ENCODE data around the gene BEAN1. TPM values are rescaled to one million over a fixed set of nuclear protein-coding genes. Genes with fewer than 3 reads are reported as not detected.

Gene BEAN1
- polyA plus RNA-seq, 1 of the 3 experiments (the other 2 are of a cell fraction) = 0.07 TPM

DNA sequence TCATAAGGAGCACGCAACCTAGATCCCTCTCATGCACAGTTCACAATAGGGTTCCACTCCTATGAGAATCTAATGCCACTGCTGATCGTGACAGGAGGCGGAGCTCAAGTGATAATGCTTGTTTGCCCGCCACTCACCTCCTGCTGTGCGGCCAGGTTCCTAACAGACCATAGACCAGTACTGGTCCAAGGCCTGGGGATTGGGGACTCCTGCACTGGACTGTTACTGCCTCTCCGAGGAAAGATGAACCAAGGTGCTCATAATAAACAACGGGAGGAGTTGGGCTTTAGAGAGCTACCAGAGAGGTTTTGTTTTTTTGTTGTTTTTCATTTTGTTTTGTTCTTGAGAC, 64.6 kb downstream of the BEAN1 start:
- Histone ChIP-seq H3K4me1 (ENCODE audit: control insufficient read depth in 1 of 2, insufficient read depth in 2 of 2, low read depth in 1 of 2, low read length in 1 of 2) (peaks cover 8 to 9% of the 10 kb centered on the region in 2 experiments; a peak in 2 of 4 replicates), H3K4me3 (ENCODE audit: low read depth in 2 of 2, low read length in 1 of 2) (no peak overlapping the region), H3K36me3 (replicated peaks in 1 of 2; ENCODE audit: control insufficient read depth in 1 of 2, insufficient read depth in 2 of 2, low read length in 1 of 2) (no peaks in the 10 kb centered on the region), H2AFZ (ENCODE audit: low read depth) (no peak overlapping the region), H3K9me2 (no peaks in the 10 kb centered on the region), H3K4me2 (no peak overlapping the region), H3K79me2 (ENCODE audit: insufficient read depth) (no peaks in the 10 kb centered on the region), H3K27ac (ENCODE audit: low read depth in 2 of 2, low read length in 1 of 2) (no peak overlapping the region), H3K27me3 (ENCODE audit: insufficient read depth) (no peaks in the 10 kb centered on the region), H4K20me1 (ENCODE audit: insufficient read depth) (no peaks in the 10 kb centered on the region), H3F3A (replicated peaks; ENCODE audit: insufficient read depth) (no peaks in the 10 kb centered on the region), H3K9me3 (no peaks in the 10 kb centered on the region), H3K9ac (no peak overlapping the region)
- TF ChIP-seq MEF2A (IDR thresholded peaks at IDR 0.05; ENCODE audit: borderline replicate concordance, low read depth) (no peak), POLR2AphosphoS5 (IDR thresholded peaks at IDR 0.05; ENCODE audit: low read depth, low read length) (no peak), NRF1 (IDR thresholded peaks at IDR 0.05; ENCODE audit: low read depth, low read length) (no peak), ELF1 (IDR thresholded peaks at IDR 0.05) (no peak), EZH2phosphoT487 (IDR thresholded peaks at IDR 0.05; ENCODE audit: borderline replicate concordance, low read depth) (no peak)
- TF ChIP-seq, protein P1, sequence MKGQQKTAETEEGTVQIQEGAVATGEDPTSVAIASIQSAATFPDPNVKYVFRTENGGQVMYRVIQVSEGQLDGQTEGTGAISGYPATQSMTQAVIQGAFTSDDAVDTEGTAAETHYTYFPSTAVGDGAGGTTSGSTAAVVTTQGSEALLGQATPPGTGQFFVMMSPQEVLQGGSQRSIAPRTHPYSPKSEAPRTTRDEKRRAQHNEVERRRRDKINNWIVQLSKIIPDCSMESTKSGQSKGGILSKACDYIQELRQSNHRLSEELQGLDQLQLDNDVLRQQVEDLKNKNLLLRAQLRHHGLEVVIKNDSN (IDR thresholded peaks at IDR 0.05; ENCODE audit: borderline replicate concordance, low read depth) = no peak
- ChIA-PET CTCF (interaction anchor here (1.3 to 3.2 kb wide), 2 partner anchors 24 to 85 kb away, joined by 3 to 25 read pairs; no protein-coding TSS in a partner anchor), POLR2A (no interaction called here)
- 81% methylated on average over 4 of the region's 7 CpGs for WGBS (ENCODE audit: low lambda C conversion rate)
- DNase-seq = no peak

DNA sequence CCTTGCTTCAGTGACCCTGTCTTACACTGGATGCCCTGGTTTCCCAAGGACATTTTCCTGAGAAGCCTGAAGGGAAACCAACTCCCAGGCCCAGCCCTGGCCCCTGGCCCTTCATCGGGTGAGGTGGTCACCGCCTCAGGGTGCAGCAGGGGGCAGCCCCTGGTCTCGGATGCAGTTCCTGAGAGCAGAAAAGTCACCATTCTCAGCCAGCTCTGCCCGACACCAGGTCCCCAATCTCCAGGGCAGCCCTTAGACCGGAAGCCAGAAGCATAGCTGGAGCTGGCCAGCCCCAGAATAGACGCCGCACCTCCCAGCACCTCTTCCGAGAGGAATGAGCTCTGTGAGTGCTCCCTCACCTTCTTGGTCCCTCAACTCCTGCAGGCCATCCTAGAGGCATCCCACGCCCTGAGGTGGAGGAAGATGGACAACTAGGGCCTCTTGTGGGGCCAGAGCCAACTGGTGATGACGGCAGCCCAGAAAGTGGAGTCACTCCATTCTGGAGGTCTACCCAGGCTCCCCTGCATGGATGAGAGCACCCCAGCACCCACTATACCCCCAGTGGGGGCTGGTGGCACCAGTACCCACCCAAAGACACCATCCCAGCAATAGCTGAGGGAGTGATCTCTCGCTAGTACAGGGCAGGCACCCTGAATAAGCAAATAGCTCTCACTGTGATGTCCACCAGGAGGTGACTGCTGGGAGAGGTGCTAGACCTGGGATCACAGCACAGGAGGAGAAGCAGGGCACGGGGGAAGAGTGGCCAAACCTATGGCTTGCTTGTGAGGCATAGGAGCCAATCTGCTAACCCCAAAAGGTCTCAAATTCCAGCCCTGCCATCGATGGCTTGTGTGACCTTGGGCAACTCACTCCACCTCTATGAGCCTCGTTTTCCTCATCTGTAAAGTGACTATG, 66.7 kb downstream of the BEAN1 start:
- ChIA-PET POLR2A (no interaction called here), CTCF (interaction anchor here (1.0 to 1.9 kb wide), 3 partner anchors 9 to 136 kb away, joined by 3 to 4 read pairs (median 4); no protein-coding TSS in a partner anchor)
- H3F3A ChIP-seq (replicated peaks; ENCODE audit: insufficient read depth) = no peaks in the 10 kb centered on the region
- 71% methylated on average over 9 of the region's 14 CpGs for WGBS (ENCODE audit: low lambda C conversion rate)
- no peaks in the 10 kb centered on the region for H3K9me3 ChIP-seq
- no peak for DNase-seq
- H3K4me1 ChIP-seq (ENCODE audit: control insufficient read depth in 1 of 2, insufficient read depth in 2 of 2, low read depth in 1 of 2, low read length in 1 of 2) = no peaks in the 10 kb centered on the region
- H3K9me2 ChIP-seq = no peaks in the 10 kb centered on the region
- no peaks in the 10 kb centered on the region for H4K20me1 ChIP-seq (ENCODE audit: insufficient read depth)
- H3K36me3 ChIP-seq (replicated peaks in 1 of 2; ENCODE audit: control insufficient read depth in 1 of 2, insufficient read depth in 2 of 2, low read length in 1 of 2) = no peaks in the 10 kb centered on the region
- no peaks in the 10 kb centered on the region for H3K79me2 ChIP-seq (ENCODE audit: insufficient read depth)
- H3K9ac ChIP-seq = no peak overlapping the region
- H3K4me2 ChIP-seq = no peak overlapping the region
- TF ChIP-seq RXRA (IDR thresholded peaks at IDR 0.05; ENCODE audit: borderline replicate concordance, low read depth) = no peak
- TF ChIP-seq JUND (IDR thresholded peaks at IDR 0.05) = no peak
- TF ChIP-seq MEF2A (IDR thresholded peaks at IDR 0.05; ENCODE audit: borderline replicate concordance, low read depth) = no peak
- no peak for TF ChIP-seq GABPA (IDR thresholded peaks at IDR 0.05; ENCODE audit: low read depth)
- TF ChIP-seq POLR2AphosphoS5 (IDR thresholded peaks at IDR 0.05; ENCODE audit: low read depth, low read length) = no peak
- no peak for TF ChIP-seq GATA2 (CRISPR knock-in tag; IDR thresholded peaks at IDR 0.05)
- no peak for TF ChIP-seq NFIC (IDR thresholded peaks at IDR 0.05; ENCODE audit: borderline replicate concordance)
- no peak for TF ChIP-seq TCF12 (IDR thresholded peaks at IDR 0.05)
- no peak for TF ChIP-seq SIN3A (IDR thresholded peaks at IDR 0.05; ENCODE audit: borderline replicate concordance, low read depth, low read length)
- no peak overlapping the region for H3K4me3 ChIP-seq (ENCODE audit: low read depth in 2 of 2, low read length in 1 of 2)
- H3K27me3 ChIP-seq (ENCODE audit: insufficient read depth) = no peaks in the 10 kb centered on the region
- H2AFZ ChIP-seq (ENCODE audit: low read depth) = no peak overlapping the region
- no peak overlapping the region for H3K27ac ChIP-seq (ENCODE audit: low read depth in 2 of 2, low read length in 1 of 2)

All from SK-N-SH (cell line).